Hepatic stellate cell (primary cell): ENCODE measurements around the gene KCNK17.

Experiments
- DNase-seq: peaks from one replicate; pipeline ENCODE4 v3.0.0; 2011; ENCODE audit warnings: low spot score

The KCNK17 gene

GRCh38 chr6:39314273-39314795 lies at the start of gene KCNK17:
Gene KCNK17 (minus strand): TSS chr6:39314419. CDS start chr6:39314320, 99 bp downstream.
- no peak for DNase-seq

- no peak for DNase-seq
Observed at GRCh38 chr6:39363280-39363679, 49.1 kb upstream of the KCNK17 start.

- no peak for DNase-seq
Observed at GRCh38 chr6:39362487-39362865, 48.3 kb upstream of the KCNK17 start.

- peak; percentile 79 for DNase-seq
Observed at GRCh38 chr6:39361657-39362486, 47.7 kb upstream of the KCNK17 start.

- DNase-seq = no peak
Observed at GRCh38 chr6:39360378-39360777, 46.2 kb upstream of the KCNK17 start.

GRCh38 chr6:39357998-39358686 lies 43.9 kb upstream of the KCNK17 start:
- no peak for DNase-seq

- no peak for DNase-seq
Observed at GRCh38 chr6:39353698-39354315, 39.6 kb upstream of the KCNK17 start.

GRCh38 chr6:39350723-39351505 lies 36.7 kb upstream of the KCNK17 start:
- DNase-seq = no peak

GRCh38 chr6:39348740-39349139 lies 34.5 kb upstream of the KCNK17 start:
- DNase-seq = no peak

- peak; percentile 88 for DNase-seq
Observed at GRCh38 chr6:39347906-39348585, 33.8 kb upstream of the KCNK17 start.

GRCh38 chr6:39347206-39347605 lies 33.0 kb upstream of the KCNK17 start:
- no peak for DNase-seq

GRCh38 chr6:39344821-39345280 lies 30.6 kb upstream of the KCNK17 start:
- DNase-seq = peak; percentile 57

GRCh38 chr6:39343396-39343870 lies 29.2 kb upstream of the KCNK17 start:
- DNase-seq = no peak

- no peak for DNase-seq
Observed at GRCh38 chr6:39342692-39343395, 28.6 kb upstream of the KCNK17 start.

GRCh38 chr6:39341937-39342336 lies 27.7 kb upstream of the KCNK17 start:
- DNase-seq = no peak

- no peak for DNase-seq
Observed at GRCh38 chr6:39341352-39341751, 27.1 kb upstream of the KCNK17 start.

GRCh38 chr6:39339868-39340550 lies 25.8 kb upstream of the KCNK17 start:
- no peak for DNase-seq

- no peak for DNase-seq
Observed at GRCh38 chr6:39339096-39339867, 25.1 kb upstream of the KCNK17 start.

- DNase-seq = no peak
Observed at GRCh38 chr6:39338397-39338796, 24.2 kb upstream of the KCNK17 start.
